Activated CD8-positive, alpha-beta memory T cell treated with anti-CD3 and anti-CD28 coated beads for 48 hours (primary cell): ENCODE data around the gene NACA2.
"Not testable (repeated sequence)": the region's sequence is repeated elsewhere in the genome, so short reads cannot be mapped to it uniquely, and the experiment has no call there.

ENCODE experiments used
- DNase-seq, 3 experiments: peaks; one replicate each; pipeline ENCODE4 v3.0.0-alpha.2; 2020; ENCODE audit warnings: low read depth in 2 of 3, low spot score in 2 of 3

NACA2 gene

GRCh38 chr17:61552560-61552959 lies 38.5 kb downstream of the NACA2 start:
- not testable (repeated sequence) for DNase-seq

DNA sequence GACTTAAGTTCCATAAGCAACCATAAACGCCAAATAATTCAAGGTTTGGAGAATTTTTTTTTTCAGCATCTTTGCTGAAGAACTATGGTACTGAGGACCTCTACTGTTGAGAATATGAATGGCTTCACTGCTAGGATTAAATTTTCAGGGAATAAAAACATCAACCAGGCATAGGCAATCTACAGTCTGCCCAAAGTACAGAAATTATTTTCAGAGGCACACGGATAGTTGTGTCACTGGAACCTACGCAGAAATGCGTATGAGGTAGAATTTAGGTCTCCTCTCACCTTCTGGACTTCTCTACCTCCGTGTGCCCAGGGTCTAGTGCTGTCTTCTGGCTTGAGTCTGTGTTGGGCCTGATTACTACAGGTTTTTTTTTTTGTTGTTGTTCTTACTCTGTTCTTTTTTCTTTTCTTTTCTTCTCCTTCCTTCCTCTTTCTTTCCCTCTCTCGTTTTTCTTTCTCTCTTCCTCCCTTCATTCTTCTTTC lies 39.7 kb downstream of the NACA2 start:
- no peak for DNase-seq

GRCh38 chr17:61547113-61547512 lies 43.9 kb downstream of the NACA2 start:
- DNase-seq, result no peak

GRCh38 chr17:61545335-61545938 lies 45.6 kb downstream of the NACA2 start:
- no peak for DNase-seq

- no peak for DNase-seq
Measured at GRCh38 chr17:61543786-61544415, 47.1 kb downstream of the NACA2 start.

GRCh38 chr17:61542027-61542426 lies 49.0 kb downstream of the NACA2 start:
- DNase-seq, result no peak

DNA sequence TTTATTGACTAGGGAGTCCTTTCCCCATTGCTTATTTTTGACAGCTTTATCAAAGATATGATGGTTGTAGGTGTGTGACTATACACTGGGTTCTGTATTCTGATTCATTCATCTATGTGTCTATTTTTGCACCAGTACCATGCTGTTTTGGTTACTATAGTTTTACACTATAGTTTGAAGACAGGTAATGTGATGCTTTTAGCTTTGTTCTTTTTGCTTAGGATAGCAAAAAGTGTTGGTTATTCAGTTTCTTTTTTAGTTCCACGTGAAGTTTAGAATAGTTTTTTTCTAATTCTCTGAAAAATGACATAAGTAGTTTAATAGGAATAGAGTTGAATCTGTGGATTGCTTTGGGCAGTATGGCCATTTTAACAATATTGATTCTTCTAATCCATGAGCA lies 50.1 kb downstream of the NACA2 start:
- no peak for DNase-seq
